GM21390 (cell line): Measurements from ENCODE around the gene BST2.
"Not testable (repeated sequence)": the region's sequence is repeated elsewhere in the genome, so short reads cannot be mapped to it uniquely, and the experiment has no call there.

Experiments used
- ATAC-seq: cut with Tn5 transposase; IDR thresholded peaks from one replicate; pipeline ENCODE4 v1.9.1; 2021; ENCODE audit not compliant: unreplicated experiment

BST2 gene

GRCh38 chr19:17390665-17391370, 14.6 kb downstream of the BST2 start:
- ATAC-seq: peak; percentile 83

GRCh38 chr19:17389957-17390664, 15.3 kb downstream of the BST2 start:
- ATAC-seq: no peak

GRCh38 chr19:17389288-17389687, 16.1 kb downstream of the BST2 start:
- no peak for ATAC-seq

GRCh38 chr19:17385878-17386611, 19.4 kb downstream of the BST2 start:
- ATAC-seq: no peak

GRCh38 chr19:17380426-17381138, 24.8 kb downstream of the BST2 start:
- no peak for ATAC-seq

GRCh38 chr19:17379221-17379631, 26.2 kb downstream of the BST2 start:
- ATAC-seq: no peak

GRCh38 chr19:17378271-17378670, 27.2 kb downstream of the BST2 start:
- ATAC-seq: no peak

GRCh38 chr19:17376935-17377600, 28.4 kb downstream of the BST2 start, which contains the start of gene PLVAP:
Gene PLVAP, minus strand, starts transcription at chr19:17377342. Its CDS starts 54 bp downstream, at chr19:17377288.
- ATAC-seq: no peak

GRCh38 chr19:17370026-17370587, 35.3 kb downstream of the BST2 start:
- no peak for ATAC-seq

- no peak for ATAC-seq
These were observed 40.1 kb downstream of the BST2 start for GRCh38 chr19:17365361-17365760.

GRCh38 chr19:17363852-17364605, 41.4 kb downstream of the BST2 start:
- ATAC-seq: not testable (repeated sequence)

- ATAC-seq: no peak
These were observed 45.3 kb downstream of the BST2 start for GRCh38 chr19:17359905-17360800.

- ATAC-seq: no peak
These were observed 47.0 kb downstream of the BST2 start for GRCh38 chr19:17358395-17358794.

GRCh38 chr19:17357724-17358123, 47.7 kb downstream of the BST2 start:
- ATAC-seq: no peak

GRCh38 chr19:17357078-17357666, 48.3 kb downstream of the BST2 start:
- ATAC-seq: no peak

- no peak for ATAC-seq
These were observed 52.0 kb downstream of the BST2 start for GRCh38 chr19:17353386-17353785.
